BLaER1 treated with 17β-estradiol and CSF1 and Interleukin-3, amounts not matched to agents 10 nM and 100 nM (cell line): Measurements from ENCODE around the gene TMEM272.

Experiments
- H3K27ac ChIP-seq, 11 experiments: shearing (Covaris generic); formaldehyde crosslinking; 2 replicates each; pipeline ENCODE4 v1.8.1; 2022
- H3K27me3 ChIP-seq, 11 experiments: shearing (Covaris generic); formaldehyde crosslinking; 2 replicates each; pipeline ENCODE4 v1.8.1; 2022
- H3K36me3 ChIP-seq, 11 experiments: shearing (Covaris generic); formaldehyde crosslinking; 2 replicates each; pipeline ENCODE4 v1.8.1; 2022
- H3K4me1 ChIP-seq, 10 experiments: shearing (Covaris generic); formaldehyde crosslinking; 2 replicates each; pipeline ENCODE4 v1.8.1; 2022
- H3K4me2 ChIP-seq, 11 experiments: shearing (Covaris generic); formaldehyde crosslinking; 2 replicates each; pipeline ENCODE4 v1.8.1; 2022
- H3K4me3 ChIP-seq, 10 experiments: shearing (Covaris generic); formaldehyde crosslinking; 2 replicates each; pipeline ENCODE4 v1.8.1; 2022
- H3K9ac ChIP-seq, 11 experiments: shearing (Covaris generic); formaldehyde crosslinking; 2 replicates each; pipeline ENCODE4 v1.8.1; 2022
- H3K9me3 ChIP-seq, 11 experiments: shearing (Covaris generic); formaldehyde crosslinking; replicated peaks in 1 of 11; 2 replicates each; pipeline ENCODE4 v1.8.1; 2022
- H4K20me1 ChIP-seq, 11 experiments: shearing (Covaris generic); formaldehyde crosslinking; 2 replicates each; pipeline ENCODE4 v1.8.1; 2022
- Cebpa-rat ChIP-seq, 11 experiments: shearing (Covaris generic); IDR thresholded peaks; 2 replicates each; pipeline ENCODE4 v1.8.1; 2022

TMEM272 gene

DNA sequence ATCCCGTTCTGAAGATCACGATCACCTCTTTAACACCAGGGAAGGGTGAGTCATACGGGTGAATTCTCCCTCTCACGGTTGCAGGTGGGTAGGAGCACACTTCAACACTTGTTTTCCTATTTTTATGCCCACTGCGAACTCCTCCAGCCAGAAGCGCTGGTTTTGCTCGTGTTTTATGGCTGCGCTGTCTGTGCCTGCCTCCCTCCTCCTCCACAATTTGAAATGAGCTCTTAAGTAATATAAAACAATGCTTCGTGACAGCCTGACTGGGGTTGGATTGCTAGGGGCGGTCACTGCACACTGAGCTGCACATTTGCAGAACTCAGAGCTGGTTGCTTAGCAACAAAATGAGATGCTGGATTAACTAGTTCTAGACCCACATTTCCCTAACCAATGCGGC is 29.7 kb upstream of the TMEM272 start:
- H3K9ac ChIP-seq = no peak overlapping the region
- no peaks in the 10 kb centered on the region for H3K36me3 ChIP-seq
- H3K27ac ChIP-seq = no peak overlapping the region
- peaks cover 0 to 42% (median 26%) of the 10 kb centered on the region in 10 experiments; a peak in 13 of 20 replicates for H3K4me1 ChIP-seq
- no peaks in the 10 kb centered on the region for H3K27me3 ChIP-seq
- TF ChIP-seq Cebpa-rat (IDR thresholded peaks at IDR 0.05) = no peak
- no peak overlapping the region for H3K4me2 ChIP-seq
- H3K9me3 ChIP-seq = 0 out of 22 replicates have a peak, but pooled peaks cover 0 to 3% (median 0%) of the 10 kb centered on the region in 11 experiments
- no peaks in the 10 kb centered on the region for H4K20me1 ChIP-seq
- H3K4me3 ChIP-seq = no peak overlapping the region

DNA sequence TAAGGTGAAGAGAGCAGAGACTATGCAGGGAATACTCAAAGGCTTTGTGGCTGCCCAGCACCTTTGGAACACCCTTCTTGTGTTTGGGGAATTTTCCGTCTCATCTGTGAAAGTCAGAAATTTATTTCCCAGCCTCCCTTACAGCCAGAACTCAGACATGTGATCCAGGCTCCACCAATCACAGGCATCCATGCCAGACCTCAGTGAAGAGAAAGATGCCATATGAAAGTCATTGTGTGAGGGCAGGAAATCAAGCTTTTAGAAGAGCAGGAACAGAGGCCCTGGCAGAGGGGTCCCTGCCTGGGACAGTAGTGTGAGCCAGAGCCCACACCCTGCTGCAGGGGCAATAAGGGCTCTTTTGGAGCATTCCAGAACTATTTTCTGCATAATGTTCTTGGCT is 28.9 kb upstream of the TMEM272 start:
- no peak overlapping the region for H3K4me3 ChIP-seq
- H4K20me1 ChIP-seq = no peaks in the 10 kb centered on the region
- H3K4me2 ChIP-seq = no peak overlapping the region
- no peak overlapping the region for H3K9ac ChIP-seq
- no peak overlapping the region for H3K27ac ChIP-seq
- H3K36me3 ChIP-seq = no peaks in the 10 kb centered on the region
- no peak for TF ChIP-seq Cebpa-rat (IDR thresholded peaks at IDR 0.05)
- 0 out of 22 replicates have a peak, but pooled peaks cover 0 to 3% (median 0%) of the 10 kb centered on the region in 11 experiments for H3K9me3 ChIP-seq
- H3K4me1 ChIP-seq = peaks cover 0 to 40% (median 21%) of the 10 kb centered on the region in 10 experiments; a peak in 13 of 20 replicates
- no peaks in the 10 kb centered on the region for H3K27me3 ChIP-seq

DNA sequence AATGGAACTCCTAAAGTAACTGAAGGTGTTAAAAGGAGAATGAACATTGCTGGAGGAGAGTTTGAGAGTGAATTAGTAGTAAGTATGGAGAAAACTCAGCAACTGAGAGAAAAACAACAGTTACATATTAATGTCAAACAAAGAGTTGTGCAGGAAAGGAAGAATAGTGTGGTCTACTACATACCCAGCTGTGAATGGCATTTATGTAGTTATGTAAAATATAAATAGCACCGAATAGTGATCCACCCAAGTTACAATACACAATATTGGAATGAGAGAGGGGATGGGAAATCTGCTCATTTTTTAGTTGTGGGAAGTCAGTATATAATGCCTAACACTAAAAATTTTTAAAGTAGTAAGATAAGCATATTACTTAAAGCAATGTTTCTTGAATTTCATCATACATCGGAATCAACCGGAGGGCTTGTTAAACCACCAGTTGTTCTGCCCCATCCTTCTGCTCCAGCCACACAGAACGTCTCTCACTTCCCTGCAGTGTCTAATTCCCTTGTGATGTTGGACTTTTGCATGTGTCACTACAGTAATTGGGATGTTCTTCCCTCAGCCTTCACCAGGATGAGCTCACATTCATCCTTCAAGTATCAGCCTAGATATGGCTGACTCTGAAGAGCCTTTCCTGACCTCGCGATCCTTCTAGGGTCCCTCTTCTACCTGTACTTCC is 28.3 kb upstream of the TMEM272 start:
- Histone ChIP-seq H3K36me3 (no peaks in the 10 kb centered on the region), H3K27me3 (no peaks in the 10 kb centered on the region), H3K27ac (no peak overlapping the region), H4K20me1 (no peaks in the 10 kb centered on the region), H3K4me2 (peak overlapping the region in 2 of 11 experiments; percentile 15 to 25; a peak in 2 of 22 replicates), H3K4me1 (peaks cover 0 to 35% (median 17%) of the 10 kb centered on the region in 10 experiments; a peak in 13 of 20 replicates), H3K9me3 (0 out of 22 replicates have a peak, but pooled peaks cover 0 to 3% (median 0%) of the 10 kb centered on the region in 11 experiments), H3K9ac (no peak overlapping the region), H3K4me3 (no peak overlapping the region)
- TF ChIP-seq Cebpa-rat (IDR thresholded peaks at IDR 0.05) = no peak

DNA sequence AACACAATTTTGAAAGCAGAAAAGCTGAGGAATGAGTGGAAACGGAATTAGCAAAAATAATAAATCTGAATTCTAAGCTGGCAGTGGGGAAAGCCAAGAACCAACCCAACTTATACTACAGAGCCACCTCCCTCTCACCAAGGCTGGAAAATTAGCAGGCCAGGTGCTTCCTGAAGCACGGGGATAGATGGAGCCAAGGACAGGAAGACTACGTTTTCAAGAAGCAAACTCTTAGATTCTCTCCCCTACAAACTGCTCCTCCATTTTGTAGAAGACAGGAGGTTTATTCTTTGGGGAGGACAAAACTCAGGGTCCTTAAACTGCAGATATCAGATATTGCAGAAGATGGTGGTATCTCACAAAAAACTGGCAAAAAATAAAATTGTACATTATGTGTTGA is 25.6 kb upstream of the TMEM272 start:
- no peaks in the 10 kb centered on the region for H4K20me1 ChIP-seq
- H3K36me3 ChIP-seq = no peaks in the 10 kb centered on the region
- no peak overlapping the region for H3K4me3 ChIP-seq
- TF ChIP-seq Cebpa-rat (IDR thresholded peaks at IDR 0.05) = no peak
- H3K4me1 ChIP-seq = peaks cover 0 to 37% (median 21%) of the 10 kb centered on the region in 10 experiments; a peak in 13 of 20 replicates
- no peaks in the 10 kb centered on the region for H3K27me3 ChIP-seq
- H3K4me2 ChIP-seq = peak overlapping the region in 8 of 11 experiments; percentile 4 to 65 (median 51); a peak in 13 of 22 replicates
- peaks cover 0 to 6% (median 0%) of the 10 kb centered on the region in 11 experiments; a peak in 1 of 22 replicates for H3K9me3 ChIP-seq
- no peak overlapping the region for H3K27ac ChIP-seq
- H3K9ac ChIP-seq = no peak overlapping the region

DNA sequence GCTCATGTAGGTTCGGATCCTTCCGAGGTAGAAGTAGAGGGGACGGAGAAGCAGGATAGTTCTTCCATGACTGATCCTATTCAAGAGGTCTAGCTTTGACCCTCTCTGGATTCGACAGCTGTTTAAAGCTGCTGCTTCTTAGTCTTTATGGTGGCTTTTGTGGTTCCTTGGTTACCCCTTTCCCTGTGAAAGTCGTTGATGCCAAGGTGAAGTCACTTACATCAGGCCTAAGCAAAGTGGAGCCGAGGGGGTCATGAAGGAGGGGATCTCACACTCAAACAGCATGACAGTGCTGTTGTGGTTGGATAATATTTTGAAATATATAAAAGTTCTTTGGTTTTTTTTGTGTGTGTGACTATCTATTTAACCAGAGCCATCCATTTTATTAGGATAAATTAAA is 24.9 kb upstream of the TMEM272 start:
- no peak overlapping the region for H3K27ac ChIP-seq
- no peaks in the 10 kb centered on the region for H4K20me1 ChIP-seq
- peak overlapping the region in 6 of 11 experiments; percentile 38 to 65 (median 54); a peak in 11 of 22 replicates for H3K4me2 ChIP-seq
- no peak overlapping the region for H3K4me3 ChIP-seq
- H3K27me3 ChIP-seq = no peaks in the 10 kb centered on the region
- no peaks in the 10 kb centered on the region for H3K36me3 ChIP-seq
- no peak for TF ChIP-seq Cebpa-rat (IDR thresholded peaks at IDR 0.05)
- no peak overlapping the region for H3K9ac ChIP-seq
- peaks cover 0 to 42% (median 23%) of the 10 kb centered on the region in 10 experiments; a peak in 13 of 20 replicates for H3K4me1 ChIP-seq
- peaks cover 0 to 12% (median 0%) of the 10 kb centered on the region in 11 experiments; a peak in 4 of 22 replicates for H3K9me3 ChIP-seq

DNA sequence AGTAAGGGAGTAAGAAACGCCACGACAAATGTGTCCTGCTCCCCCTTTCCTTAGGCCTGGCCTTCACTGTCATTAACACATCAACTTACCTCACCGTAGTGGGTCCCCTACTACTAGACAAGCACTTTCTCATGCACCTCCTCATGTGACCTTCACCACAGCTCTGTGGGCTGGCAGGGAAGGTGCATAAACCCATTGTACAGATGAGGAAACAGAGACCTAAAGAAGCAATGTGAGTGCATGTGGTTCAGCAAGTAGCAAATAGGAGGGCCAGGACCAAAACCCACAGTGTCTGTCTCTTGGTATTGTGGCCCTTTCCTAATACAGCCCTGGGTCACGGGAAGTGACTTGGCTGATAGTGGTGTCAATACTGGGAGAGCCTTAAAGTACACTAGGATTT is 22.1 kb upstream of the TMEM272 start:
- no peak overlapping the region for H3K27ac ChIP-seq
- no peak overlapping the region for H3K9ac ChIP-seq
- H4K20me1 ChIP-seq = no peaks in the 10 kb centered on the region
- no peaks in the 10 kb centered on the region for H3K27me3 ChIP-seq
- no peak overlapping the region for H3K4me2 ChIP-seq
- no peaks in the 10 kb centered on the region for H3K36me3 ChIP-seq
- TF ChIP-seq Cebpa-rat (IDR thresholded peaks at IDR 0.05) = no peak
- peaks cover 0 to 12% (median 0%) of the 10 kb centered on the region in 11 experiments; a peak in 4 of 22 replicates for H3K9me3 ChIP-seq
- peaks cover 0 to 48% (median 32%) of the 10 kb centered on the region in 10 experiments; a peak in 13 of 20 replicates for H3K4me1 ChIP-seq
- H3K4me3 ChIP-seq = no peak overlapping the region

DNA sequence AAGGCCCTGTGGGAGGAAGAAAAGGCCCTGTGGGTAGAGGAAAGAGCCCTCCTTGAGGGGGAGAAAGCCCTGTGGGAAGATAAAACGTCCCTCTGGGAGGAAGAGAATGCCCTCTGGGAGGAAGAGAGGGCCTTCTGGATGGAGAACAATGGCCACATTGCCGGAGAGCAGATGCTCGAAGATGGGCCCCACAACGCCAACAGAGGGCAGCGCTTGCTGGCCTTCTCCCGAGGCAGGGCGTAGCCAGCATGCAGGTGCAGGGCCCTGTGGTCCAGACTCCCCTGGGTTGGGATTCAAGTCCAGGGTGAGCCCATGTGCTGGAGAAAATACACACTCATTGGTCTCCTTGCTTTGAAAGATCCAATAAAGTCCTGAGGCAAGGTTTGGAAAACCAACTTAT is 20.9 kb upstream of the TMEM272 start:
- Histone ChIP-seq H3K27ac (no peak overlapping the region), H4K20me1 (no peaks in the 10 kb centered on the region), H3K36me3 (no peaks in the 10 kb centered on the region), H3K4me3 (no peak overlapping the region), H3K27me3 (no peaks in the 10 kb centered on the region), H3K9me3 (peaks cover 0 to 12% (median 0%) of the 10 kb centered on the region in 11 experiments; a peak in 4 of 22 replicates), H3K4me1 (peaks cover 0 to 40% (median 27%) of the 10 kb centered on the region in 10 experiments; a peak in 14 of 20 replicates), H3K9ac (no peak overlapping the region), H3K4me2 (peak overlapping the region in 8 of 11 experiments; percentile 26 to 63 (median 46); a peak in 15 of 22 replicates)
- TF ChIP-seq Cebpa-rat (IDR thresholded peaks at IDR 0.05) = no peak

DNA sequence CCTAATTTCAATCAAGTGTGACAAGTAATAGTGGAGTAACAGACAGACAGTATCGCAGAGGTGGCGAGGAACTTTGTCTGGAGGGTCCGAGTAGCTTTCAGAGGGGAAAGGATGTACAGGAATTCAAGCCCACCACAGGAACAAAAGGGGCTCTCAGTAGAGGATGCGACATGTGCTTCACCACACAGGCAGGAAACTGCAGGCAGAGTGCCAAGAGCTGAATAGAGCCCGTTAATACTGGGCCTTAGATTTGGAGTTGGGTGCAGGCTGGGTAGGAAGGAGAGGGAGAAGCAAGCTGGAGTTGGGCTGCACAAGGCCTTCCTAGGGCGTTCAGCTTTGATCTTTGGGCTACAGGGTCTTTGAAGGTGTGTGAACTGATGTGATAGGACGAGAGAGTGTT is 18.0 kb upstream of the TMEM272 start:
- Histone ChIP-seq H3K9ac (no peak overlapping the region), H4K20me1 (no peaks in the 10 kb centered on the region), H3K36me3 (no peaks in the 10 kb centered on the region), H3K4me1 (peaks cover 0 to 32% (median 19%) of the 10 kb centered on the region in 10 experiments; a peak in 14 of 20 replicates), H3K27me3 (no peaks in the 10 kb centered on the region), H3K9me3 (peaks cover 0 to 12% (median 0%) of the 10 kb centered on the region in 11 experiments; a peak in 4 of 22 replicates), H3K4me3 (no peak overlapping the region), H3K4me2 (peak overlapping the region in 8 of 11 experiments; percentile 1 to 56 (median 45); a peak in 13 of 22 replicates), H3K27ac (no peak overlapping the region)
- TF ChIP-seq Cebpa-rat (IDR thresholded peaks at IDR 0.05) = no peak

DNA sequence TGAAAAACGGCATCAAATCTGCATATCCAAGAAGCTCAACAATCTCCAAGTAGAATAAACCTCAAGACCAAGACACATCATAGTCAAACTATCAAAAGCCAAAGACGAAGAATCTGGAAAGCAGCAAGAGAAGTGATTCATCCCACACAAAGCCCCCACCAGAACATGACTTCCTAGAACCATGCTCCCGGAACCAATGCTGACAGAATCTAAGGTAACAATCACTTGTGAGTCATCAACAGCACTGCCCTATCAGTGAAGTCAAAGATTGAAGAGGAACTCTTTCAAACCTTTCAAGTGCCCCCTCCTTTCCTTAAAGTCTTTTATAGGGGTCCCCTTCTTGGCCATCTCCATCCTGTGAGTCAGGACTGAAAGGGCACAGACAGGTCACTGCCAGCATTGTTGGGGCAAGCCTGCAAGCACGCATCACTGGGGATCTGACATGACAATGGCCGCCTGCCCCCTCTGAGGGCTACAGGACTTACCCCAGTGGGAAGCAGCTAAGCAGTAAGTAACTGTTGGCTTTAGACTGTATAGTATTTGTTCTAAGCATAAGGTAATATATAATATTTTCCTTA is 16.8 kb upstream of the TMEM272 start, which contains the start of gene CCDC70:
TSS of gene CCDC70 (plus strand) at position 247 of the 578 bp plus-strand sequence. CDS start 3,443 bp downstream, outside the sequence.
- H4K20me1 ChIP-seq = no peaks in the 10 kb centered on the region
- TF ChIP-seq Cebpa-rat (IDR thresholded peaks at IDR 0.05) = no peak
- no peak within 1 kb of the TSS for H3K4me3 ChIP-seq
- H3K36me3 ChIP-seq = no peaks in the 10 kb centered on the region
- H3K9me3 ChIP-seq = peaks cover 0 to 12% (median 0%) of the 10 kb centered on the region in 11 experiments; a peak in 4 of 22 replicates
- peaks cover 0 to 32% (median 19%) of the 10 kb centered on the region in 10 experiments; a peak in 14 of 20 replicates for H3K4me1 ChIP-seq
- no peak within 1 kb of the TSS for H3K9ac ChIP-seq
- no peak within 1 kb of the TSS for H3K27ac ChIP-seq
- H3K4me2 ChIP-seq = peak within 1 kb of the TSS in 7 of 11 experiments; percentile 1 to 56 (median 47); a peak in 10 of 22 replicates
- H3K27me3 ChIP-seq = no peaks in the 10 kb centered on the region
